ENCODE results near the gene GARS1.

DNA sequence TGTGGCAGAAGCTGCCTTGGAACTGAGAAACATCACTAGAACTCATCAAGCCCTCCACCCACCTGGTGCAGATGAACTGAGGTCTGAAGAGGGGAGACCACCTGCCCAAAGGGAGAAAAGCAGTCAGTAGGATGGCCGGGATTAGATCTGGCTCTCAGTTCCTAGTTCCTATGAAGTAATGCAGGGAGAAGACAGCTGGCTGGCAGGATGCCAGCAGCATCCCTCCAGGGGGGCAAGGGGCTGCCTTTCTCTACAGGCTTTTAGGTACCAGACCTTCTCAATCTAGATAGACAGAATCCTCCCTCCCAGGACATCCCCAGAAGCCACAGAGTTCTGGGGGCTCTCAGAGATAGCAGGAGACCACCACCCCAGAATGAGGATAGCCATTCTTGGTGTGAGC lies 79.7 kb downstream of the GARS1 start:
- TF ChIP-seq, protein P1, sequence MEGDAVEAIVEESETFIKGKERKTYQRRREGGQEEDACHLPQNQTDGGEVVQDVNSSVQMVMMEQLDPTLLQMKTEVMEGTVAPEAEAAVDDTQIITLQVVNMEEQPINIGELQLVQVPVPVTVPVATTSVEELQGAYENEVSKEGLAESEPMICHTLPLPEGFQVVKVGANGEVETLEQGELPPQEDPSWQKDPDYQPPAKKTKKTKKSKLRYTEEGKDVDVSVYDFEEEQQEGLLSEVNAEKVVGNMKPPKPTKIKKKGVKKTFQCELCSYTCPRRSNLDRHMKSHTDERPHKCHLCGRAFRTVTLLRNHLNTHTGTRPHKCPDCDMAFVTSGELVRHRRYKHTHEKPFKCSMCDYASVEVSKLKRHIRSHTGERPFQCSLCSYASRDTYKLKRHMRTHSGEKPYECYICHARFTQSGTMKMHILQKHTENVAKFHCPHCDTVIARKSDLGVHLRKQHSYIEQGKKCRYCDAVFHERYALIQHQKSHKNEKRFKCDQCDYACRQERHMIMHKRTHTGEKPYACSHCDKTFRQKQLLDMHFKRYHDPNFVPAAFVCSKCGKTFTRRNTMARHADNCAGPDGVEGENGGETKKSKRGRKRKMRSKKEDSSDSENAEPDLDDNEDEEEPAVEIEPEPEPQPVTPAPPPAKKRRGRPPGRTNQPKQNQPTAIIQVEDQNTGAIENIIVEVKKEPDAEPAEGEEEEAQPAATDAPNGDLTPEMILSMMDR (IDR thresholded peaks at IDR 0.05 in 8 of 11, conservative IDR thresholded peaks at IDR 0.05 in 3 of 11), result no peak
- TF ChIP-seq POLR2AphosphoS5 (IDR thresholded peaks at IDR 0.05) (no peak), POLR2A (IDR thresholded peaks at IDR 0.05) (no peak)
